Measurements from ENCODE around the gene AIG1. TPM values are rescaled to one million over a fixed set of nuclear protein-coding genes. Genes with fewer than 3 reads are reported as not detected.

Gene AIG1
- total RNA-seq, 3 donors from 2014 or later (not counting 1 experiment from before 2014, with no cell fraction given): 5.6 to 8.9 (median 6.2) TPM

DNA sequence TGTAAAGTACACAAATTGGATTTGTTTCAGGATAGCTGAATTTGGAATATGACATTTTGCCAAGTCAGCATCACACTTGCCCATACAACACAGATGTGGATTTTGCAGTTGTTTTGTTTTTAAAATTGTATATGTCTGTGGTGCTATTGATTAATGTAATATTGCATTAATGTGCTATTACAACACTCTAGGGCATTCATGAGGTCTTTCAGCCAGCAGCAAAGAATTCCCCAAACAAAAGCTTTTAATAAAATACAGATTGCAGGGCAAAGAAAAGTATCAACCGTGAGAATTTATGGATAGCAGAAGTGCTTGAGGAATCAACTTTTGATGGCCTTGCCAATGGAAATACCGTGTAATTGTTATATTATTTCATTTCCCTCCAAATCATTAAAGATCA, 144.9 kb downstream of the AIG1 start:
- H3K4me1 Mint-ChIP-seq: no peaks in the 10 kb centered on the region
- Histone ChIP-seq H3K9me3 (ENCODE audit: control insufficient read depth, insufficient read depth, low read length) (no peaks in the 10 kb centered on the region), H3K4me3 (ENCODE audit: low read length) (no peak overlapping the region), H3K36me3 (ENCODE audit: control insufficient read depth, insufficient read depth, low read length) (no peaks in the 10 kb centered on the region), H3K27me3 (ENCODE audit: control insufficient read depth, insufficient read depth, low read length) (no peaks in the 10 kb centered on the region), H3K27ac (ENCODE audit: low read length) (no peak overlapping the region), H3K4me1 (ENCODE audit: control insufficient read depth, insufficient read depth, low read length) (no peaks in the 10 kb centered on the region)
- no peaks in the 10 kb centered on the region for H3K27me3 Mint-ChIP-seq (ENCODE audit: low read depth in 2 of 2)
- DNase-seq: no peak
- no peak overlapping the region for H3K4me3 Mint-ChIP-seq
- H3K27ac Mint-ChIP-seq: no peak overlapping the region
- intact Hi-C loops (cut with micrococcal nuclease): no loop called here
- TF ChIP-seq, protein P1, sequence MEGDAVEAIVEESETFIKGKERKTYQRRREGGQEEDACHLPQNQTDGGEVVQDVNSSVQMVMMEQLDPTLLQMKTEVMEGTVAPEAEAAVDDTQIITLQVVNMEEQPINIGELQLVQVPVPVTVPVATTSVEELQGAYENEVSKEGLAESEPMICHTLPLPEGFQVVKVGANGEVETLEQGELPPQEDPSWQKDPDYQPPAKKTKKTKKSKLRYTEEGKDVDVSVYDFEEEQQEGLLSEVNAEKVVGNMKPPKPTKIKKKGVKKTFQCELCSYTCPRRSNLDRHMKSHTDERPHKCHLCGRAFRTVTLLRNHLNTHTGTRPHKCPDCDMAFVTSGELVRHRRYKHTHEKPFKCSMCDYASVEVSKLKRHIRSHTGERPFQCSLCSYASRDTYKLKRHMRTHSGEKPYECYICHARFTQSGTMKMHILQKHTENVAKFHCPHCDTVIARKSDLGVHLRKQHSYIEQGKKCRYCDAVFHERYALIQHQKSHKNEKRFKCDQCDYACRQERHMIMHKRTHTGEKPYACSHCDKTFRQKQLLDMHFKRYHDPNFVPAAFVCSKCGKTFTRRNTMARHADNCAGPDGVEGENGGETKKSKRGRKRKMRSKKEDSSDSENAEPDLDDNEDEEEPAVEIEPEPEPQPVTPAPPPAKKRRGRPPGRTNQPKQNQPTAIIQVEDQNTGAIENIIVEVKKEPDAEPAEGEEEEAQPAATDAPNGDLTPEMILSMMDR (IDR thresholded peaks at IDR 0.05): no peak
- no CpG with 5 or more reads among the region's 2 CpGs for WGBS (ENCODE audit: insufficient coverage)
- no peaks in the 10 kb centered on the region for H3K9me3 Mint-ChIP-seq
- no peak for ATAC-seq
- H3K36me3 Mint-ChIP-seq: no peaks in the 10 kb centered on the region

DNA sequence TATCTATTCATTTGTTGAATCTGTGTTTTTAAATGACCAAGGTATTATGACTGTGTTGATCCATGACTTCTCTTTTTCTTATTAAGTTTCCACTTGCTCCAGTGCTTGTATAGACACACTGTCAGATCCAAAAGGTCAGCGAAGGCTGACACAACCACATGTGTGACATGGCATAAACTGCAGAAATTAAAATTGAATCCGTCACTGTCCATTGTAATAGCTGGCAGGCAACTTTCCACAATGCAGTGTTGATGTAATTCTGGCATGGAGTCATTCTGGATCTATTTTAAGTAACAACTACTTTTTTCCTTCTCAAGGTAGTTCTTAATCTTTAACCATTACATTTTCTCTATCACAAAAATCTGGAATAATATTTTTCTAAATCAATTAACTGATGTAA, 145.3 kb downstream of the AIG1 start:
- Histone ChIP-seq H3K27ac (ENCODE audit: low read length) (no peak overlapping the region), H3K4me3 (ENCODE audit: low read length) (no peak overlapping the region), H3K36me3 (ENCODE audit: control insufficient read depth, insufficient read depth, low read length) (no peaks in the 10 kb centered on the region), H3K9me3 (ENCODE audit: control insufficient read depth, insufficient read depth, low read length) (no peaks in the 10 kb centered on the region), H3K27me3 (ENCODE audit: control insufficient read depth, insufficient read depth, low read length) (no peaks in the 10 kb centered on the region), H3K4me1 (ENCODE audit: control insufficient read depth, insufficient read depth, low read length) (no peaks in the 10 kb centered on the region)
- Mint-ChIP-seq H3K27me3 (ENCODE audit: low read depth in 2 of 2) (no peaks in the 10 kb centered on the region), H3K9me3 (no peaks in the 10 kb centered on the region), H3K4me1 (no peaks in the 10 kb centered on the region), H3K4me3 (no peak overlapping the region), H3K36me3 (no peaks in the 10 kb centered on the region), H3K27ac (no peak overlapping the region)
- no peak for ATAC-seq
- 96% methylated on average over 2 of the region's 2 CpGs for WGBS (ENCODE audit: insufficient coverage)
- intact Hi-C loops (cut with micrococcal nuclease): no loop called here
- DNase-seq: no peak
- TF ChIP-seq, protein P1 (IDR thresholded peaks at IDR 0.05): no peak

DNA sequence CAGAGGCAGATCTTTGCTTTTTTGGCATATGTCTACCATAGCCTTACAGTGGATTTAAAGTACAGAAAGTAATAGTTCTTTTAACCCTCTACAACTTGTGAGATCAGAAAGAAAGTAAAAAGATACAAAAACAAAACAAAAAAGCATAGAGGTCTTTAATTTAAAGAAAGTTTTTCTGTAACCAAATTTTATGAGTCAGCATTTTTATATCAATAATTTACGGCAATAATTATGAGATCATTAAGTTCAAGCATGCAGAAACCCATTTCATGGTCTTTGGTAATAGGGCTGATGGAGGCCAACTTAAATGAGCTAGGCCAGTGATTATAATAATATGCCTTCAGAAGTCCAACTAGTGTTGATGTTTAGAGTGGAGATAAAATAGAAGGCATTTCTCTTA, 145.9 kb downstream of the AIG1 start:
- Histone ChIP-seq H3K36me3 (ENCODE audit: control insufficient read depth, insufficient read depth, low read length) (no peaks in the 10 kb centered on the region), H3K4me1 (ENCODE audit: control insufficient read depth, insufficient read depth, low read length) (no peaks in the 10 kb centered on the region), H3K27me3 (ENCODE audit: control insufficient read depth, insufficient read depth, low read length) (no peaks in the 10 kb centered on the region), H3K27ac (ENCODE audit: low read length) (no peak overlapping the region), H3K9me3 (ENCODE audit: control insufficient read depth, insufficient read depth, low read length) (no peaks in the 10 kb centered on the region), H3K4me3 (ENCODE audit: low read length) (no peak overlapping the region)
- DNase-seq (no peak), ATAC-seq (no peak)
- intact Hi-C loops (cut with micrococcal nuclease): no loop called here
- Mint-ChIP-seq H3K9me3 (no peaks in the 10 kb centered on the region), H3K36me3 (no peaks in the 10 kb centered on the region), H3K27me3 (ENCODE audit: low read depth in 2 of 2) (no peaks in the 10 kb centered on the region), H3K4me1 (no peaks in the 10 kb centered on the region), H3K27ac (no peak overlapping the region), H3K4me3 (no peak overlapping the region)
- TF ChIP-seq, protein P1 (IDR thresholded peaks at IDR 0.05): no peak
- 100% methylated on average over 1 of the region's 1 CpG for WGBS (ENCODE audit: insufficient coverage)

DNA sequence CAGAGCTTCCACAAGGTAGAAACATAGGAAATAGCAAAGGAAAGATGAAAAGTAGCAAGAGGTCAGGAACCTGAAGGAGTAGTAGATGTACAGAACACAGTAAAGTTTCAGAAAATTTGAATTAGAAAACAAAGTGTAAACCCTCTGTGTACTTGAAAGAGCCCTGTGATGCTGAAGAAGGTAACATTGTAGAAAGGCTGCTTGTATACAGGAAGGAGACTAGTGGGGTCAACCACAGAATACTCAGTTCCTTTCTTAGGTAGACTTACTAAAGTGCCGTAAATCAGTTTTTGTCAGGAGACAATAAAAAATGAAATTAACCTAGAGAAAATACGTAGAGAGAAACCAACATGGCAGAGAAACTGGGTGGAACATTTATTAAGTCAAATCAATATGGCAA, 149.7 kb downstream of the AIG1 start:
- TF ChIP-seq, protein P1 (IDR thresholded peaks at IDR 0.05): no peak
- no peak overlapping the region for H3K27ac ChIP-seq (ENCODE audit: low read length)
- no peak overlapping the region for H3K4me3 ChIP-seq (ENCODE audit: low read length)
- Mint-ChIP-seq H3K36me3 (no peaks in the 10 kb centered on the region), H3K27me3 (ENCODE audit: low read depth in 2 of 2) (peaks cover 7 to 9% of the 10 kb centered on the region in 2 donors), H3K9me3 (no peaks in the 10 kb centered on the region), H3K4me1 (no peaks in the 10 kb centered on the region), H3K27ac (no peak overlapping the region), H3K4me3 (no peak overlapping the region)
- H3K9me3 ChIP-seq (ENCODE audit: control insufficient read depth, insufficient read depth, low read length): no peaks in the 10 kb centered on the region
- ATAC-seq: no peak
- no peaks in the 10 kb centered on the region for H3K27me3 ChIP-seq (ENCODE audit: control insufficient read depth, insufficient read depth, low read length)
- DNase-seq: no peak
- H3K4me1 ChIP-seq (ENCODE audit: control insufficient read depth, insufficient read depth, low read length): no peaks in the 10 kb centered on the region
- 45% methylated on average over 2 of the region's 2 CpGs for WGBS (ENCODE audit: insufficient coverage)
- no peaks in the 10 kb centered on the region for H3K36me3 ChIP-seq (ENCODE audit: control insufficient read depth, insufficient read depth, low read length)
- intact Hi-C loops (cut with micrococcal nuclease): no loop called here
